Measurements from ENCODE around the gene STXBP5. TPM values are rescaled to one million over a fixed set of nuclear protein-coding genes. Genes with fewer than 3 reads are reported as not detected.
A peak's percentile ranks its signal among the peaks of the same experiment; 100 is the strongest.

STXBP5 gene
- total and polyA plus RNA-seq, 9 of the 15 experiments (the other 6 are each of a cell fraction or from before 2014, with no cell fraction given): 23.3 to 172 (median 71.5) TPM

DNA sequence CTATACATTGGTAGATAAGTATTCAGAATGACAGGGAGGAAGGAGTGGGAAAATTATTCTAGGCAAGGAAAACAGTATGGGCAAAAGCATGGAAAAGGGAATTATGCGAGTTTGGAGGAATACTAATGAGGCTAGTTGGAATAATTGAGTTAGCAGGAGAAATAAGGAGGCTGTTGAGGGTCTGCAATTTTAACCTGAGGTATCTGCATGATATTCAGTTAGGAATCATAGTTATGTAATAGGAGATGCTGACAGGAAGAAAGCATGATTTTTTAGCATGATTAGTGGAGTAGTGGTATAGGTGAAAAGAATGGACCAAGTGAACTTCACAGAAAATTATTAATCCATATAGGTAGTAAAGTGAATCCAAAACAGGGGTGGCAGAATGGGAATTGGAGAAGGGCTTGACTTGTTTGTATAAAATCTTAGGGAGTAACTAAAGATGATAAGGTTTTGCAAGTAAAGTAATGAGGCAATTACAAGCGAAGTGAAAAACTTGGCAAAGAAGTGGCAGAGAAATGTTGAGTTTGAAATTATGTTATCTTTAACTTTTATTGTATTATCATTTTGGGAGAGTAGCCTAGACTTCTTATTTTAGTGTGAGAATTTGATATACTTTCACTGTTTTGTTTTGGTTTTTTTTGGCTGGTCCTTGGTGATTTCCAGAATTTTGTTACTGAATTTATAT lies 5.7 kb downstream of the STXBP5 start (continued):
- TF ChIP-seq, protein P1, sequence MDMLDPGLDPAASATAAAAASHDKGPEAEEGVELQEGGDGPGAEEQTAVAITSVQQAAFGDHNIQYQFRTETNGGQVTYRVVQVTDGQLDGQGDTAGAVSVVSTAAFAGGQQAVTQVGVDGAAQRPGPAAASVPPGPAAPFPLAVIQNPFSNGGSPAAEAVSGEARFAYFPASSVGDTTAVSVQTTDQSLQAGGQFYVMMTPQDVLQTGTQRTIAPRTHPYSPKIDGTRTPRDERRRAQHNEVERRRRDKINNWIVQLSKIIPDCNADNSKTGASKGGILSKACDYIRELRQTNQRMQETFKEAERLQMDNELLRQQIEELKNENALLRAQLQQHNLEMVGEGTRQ (CRISPR knock-in tag; IDR thresholded peaks at IDR 0.05): no peak
- TF ChIP-seq OTX1 (CRISPR knock-in tag; IDR thresholded peaks at IDR 0.05) (peak; percentile 36; the same call in 1 of the 2 replicates), HMGN3 (IDR thresholded peaks at IDR 0.05; ENCODE audit: borderline replicate concordance, extremely low read depth, insufficient read length, low read depth, low read length) (peak; percentile 34), ZC3H8 (IDR thresholded peaks at IDR 0.05) (no peak), POLR2B (IDR thresholded peaks at IDR 0.05; ENCODE audit: low read depth, partially characterized antibody) (peak; percentile 8), ZNF740 (CRISPR knock-in tag; IDR thresholded peaks at IDR 0.05) (no peak), ZNF740 (tag; IDR thresholded peaks at IDR 0.05) (no peak), ARNT (IDR thresholded peaks at IDR 0.05) (0 out of 4 replicates have a peak, but pooled peaks of 1 of the 2 experiments have one; percentile 26), ILK (tag; IDR thresholded peaks at IDR 0.05; ENCODE audit: borderline replicate concordance, low read depth) (no peak), ZFPM2 (CRISPR knock-in tag; IDR thresholded peaks at IDR 0.05) (peak; percentile 65; the same call in 1 of the 2 replicates), CTCFL (IDR thresholded peaks at IDR 0.05; ENCODE audit: borderline replicate concordance, insufficient read depth, low read depth, low read length, poor library complexity, severe bottlenecking) (no peak), RFX7 (CRISPR knock-in tag; IDR thresholded peaks at IDR 0.05) (0 out of 2 replicates have a peak, but pooled peaks have one; percentile 61), POLR2G (IDR thresholded peaks at IDR 0.05; ENCODE audit: low read depth, low read length) (peak; percentile 52), ZNF347 (CRISPR knock-in tag; IDR thresholded peaks at IDR 0.05; ENCODE audit: low read depth) (0 out of 2 replicates have a peak, but pooled peaks have one; percentile 6), RHOXF2B (CRISPR knock-in tag; conservative IDR thresholded peaks at IDR 0.05) (0 out of 2 replicates have a peak, but pooled peaks have one; percentile 16), ZNF444 (CRISPR knock-in tag; IDR thresholded peaks at IDR 0.05) (0 out of 2 replicates have a peak, but pooled peaks have one; percentile 4), BMI1 (IDR thresholded peaks at IDR 0.05; ENCODE audit: low read length) (no peak), ZBTB5 (IDR thresholded peaks at IDR 0.05) (no peak), TEAD4 (IDR thresholded peaks at IDR 0.05; ENCODE audit: low read length) (0 out of 2 replicates have a peak, but pooled peaks have one; percentile 4), TEAD4 (CRISPR knock-in tag; IDR thresholded peaks at IDR 0.05; ENCODE audit: borderline replicate concordance) (no peak)
- TF ChIP-seq, protein P2, sequence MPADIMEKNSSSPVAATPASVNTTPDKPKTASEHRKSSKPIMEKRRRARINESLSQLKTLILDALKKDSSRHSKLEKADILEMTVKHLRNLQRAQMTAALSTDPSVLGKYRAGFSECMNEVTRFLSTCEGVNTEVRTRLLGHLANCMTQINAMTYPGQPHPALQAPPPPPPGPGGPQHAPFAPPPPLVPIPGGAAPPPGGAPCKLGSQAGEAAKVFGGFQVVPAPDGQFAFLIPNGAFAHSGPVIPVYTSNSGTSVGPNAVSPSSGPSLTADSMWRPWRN (IDR thresholded peaks at IDR 0.05; ENCODE audit: low read depth): no peak

Measured in K562 (cell line).